ENCODE measurements around the gene GNB1L. TPM values are rescaled to one million over a fixed set of nuclear protein-coding genes. Genes with fewer than 3 reads are reported as not detected.

The GNB1L gene
- total and polyA plus RNA-seq, 9 of the 15 experiments (the other 6 are each of a cell fraction or from before 2014, with no cell fraction given), result 0.56 to 50.5 (median 10.2) TPM

DNA sequence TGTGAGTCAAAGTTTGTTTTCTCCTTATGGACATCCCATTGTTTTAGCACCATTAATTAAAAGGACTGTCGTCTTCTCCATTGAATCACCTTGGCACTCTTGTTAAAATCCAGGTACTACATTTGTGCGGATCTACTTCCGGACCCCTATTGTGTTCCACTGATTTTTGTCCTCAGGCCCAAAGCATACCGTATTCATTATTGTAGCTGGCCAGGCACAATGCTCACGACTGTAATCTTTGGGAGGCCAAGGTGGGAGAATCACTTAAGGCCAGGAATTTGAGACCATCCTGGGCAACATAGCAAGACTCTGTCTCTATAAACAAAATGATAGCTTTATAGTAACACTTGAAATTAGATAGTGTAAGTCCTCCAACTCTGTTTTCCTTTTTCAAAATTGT is 8.9 kb upstream of the GNB1L start:
- H3K4me3 ChIP-seq, result no peak overlapping the region
- intact Hi-C loops (cut with micrococcal nuclease) (no loop called here), in situ Hi-C loops (cut with MboI) (no loop called here)
- no peak for DNase-seq (ENCODE audit: extremely low read depth in 1 of 4, low spot score in 3 of 4)
- no TSS peak for BruUV-seq (replicated peaks)
- H3K36me3 ChIP-seq (ENCODE audit: control insufficient read depth, insufficient read depth, low read length), result no peaks in the 10 kb centered on the region
- H3K4me2 ChIP-seq (ENCODE audit: insufficient read depth, low read length), result no peak overlapping the region
- no peak overlapping the region for H3K9ac ChIP-seq (ENCODE audit: insufficient read depth in 1 of 2, low read depth in 2 of 2, low read length in 2 of 2)
- no peak for FAIRE-seq
- H3K4me1 ChIP-seq (replicated peaks in 1 of 2; ENCODE audit: control insufficient read depth in 2 of 2, insufficient read depth in 2 of 2, low read length in 2 of 2), result peaks cover 1 to 8% of the 10 kb centered on the region in 2 experiments; a peak in 3 of 5 replicates
- POLR2A ChIA-PET, result interaction anchor here (0.6 to 6.0 kb wide), 8 partner anchors 8 to 103 kb away, joined by 3 to 51 read pairs (median 12); partner anchors contain the start of genes GNB1L, RTL10 and TBX1
- WGBS (ENCODE audit: insufficient coverage, low coverage, missing lambda C conversion rate), result 38% methylated on average over 5 of the region's 5 CpGs
- no peak for ATAC-seq
- no peaks in the 10 kb centered on the region for H3K79me2 ChIP-seq (ENCODE audit: control insufficient read depth, insufficient read depth, low read length)
- H3K27ac ChIP-seq (ENCODE audit: extremely low read depth, low read depth, low read length), result no peak overlapping the region
- CTCF ChIA-PET (ENCODE audit: low intra/inter-chr PET ratio), result interaction anchor here (0.6 kb wide), 1 partner anchor 722 kb away, joined by 3 read pairs; no protein-coding TSS in a partner anchor
- no peaks in the 10 kb centered on the region for H3K9me1 ChIP-seq (ENCODE audit: control insufficient read depth, insufficient read depth, low read length)
- no peaks in the 10 kb centered on the region for H3K9me3 ChIP-seq (replicated peaks; ENCODE audit: control insufficient read depth, insufficient read depth, low read depth, low read length)
- H3K27me3 ChIP-seq (ENCODE audit: control insufficient read depth in 2 of 2, insufficient read depth in 2 of 2, low read length in 2 of 2), result peaks cover 2 to 4% of the 10 kb centered on the region in 2 experiments; a peak in 2 of 5 replicates
- H2AFZ ChIP-seq (ENCODE audit: low read depth, low read length), result no peak overlapping the region
- H4K20me1 ChIP-seq (replicated peaks; ENCODE audit: control insufficient read depth, insufficient read depth, low read length), result no peaks in the 10 kb centered on the region
- TF ChIP-seq ZNF707 (CRISPR knock-in tag; conservative IDR thresholded peaks at IDR 0.05) (no peak), ZNF41 (CRISPR knock-in tag; conservative IDR thresholded peaks at IDR 0.05) (no peak), ARID4B (CRISPR knock-in tag; IDR thresholded peaks at IDR 0.05) (no peak), CUX1 (CRISPR knock-in tag; IDR thresholded peaks at IDR 0.05) (no peak), ZBTB9 (CRISPR knock-in tag; IDR thresholded peaks at IDR 0.05) (no peak), KLF6 (CRISPR knock-in tag; IDR thresholded peaks at IDR 0.05; ENCODE audit: borderline replicate concordance) (no peak)
- TF ChIP-seq, protein P1, sequence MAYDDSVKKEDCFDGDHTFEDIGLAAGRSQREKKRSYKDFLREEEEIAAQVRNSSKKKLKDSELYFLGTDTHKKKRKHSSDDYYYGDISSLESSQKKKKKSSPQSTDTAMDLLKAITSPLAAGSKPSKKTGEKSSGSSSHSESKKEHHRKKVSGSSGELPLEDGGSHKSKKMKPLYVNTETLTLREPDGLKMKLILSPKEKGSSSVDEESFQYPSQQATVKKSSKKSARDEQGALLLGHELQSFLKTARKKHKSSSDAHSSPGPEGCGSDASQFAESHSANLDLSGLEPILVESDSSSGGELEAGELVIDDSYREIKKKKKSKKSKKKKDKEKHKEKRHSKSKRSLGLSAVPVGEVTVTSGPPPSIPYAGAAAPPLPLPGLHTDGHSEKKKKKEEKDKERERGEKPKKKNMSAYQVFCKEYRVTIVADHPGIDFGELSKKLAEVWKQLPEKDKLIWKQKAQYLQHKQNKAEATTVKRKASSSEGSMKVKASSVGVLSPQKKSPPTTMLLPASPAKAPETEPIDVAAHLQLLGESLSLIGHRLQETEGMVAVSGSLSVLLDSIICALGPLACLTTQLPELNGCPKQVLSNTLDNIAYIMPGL (CRISPR knock-in tag; IDR thresholded peaks at IDR 0.05), result 0 out of 2 replicates have a peak, but pooled peaks have one; percentile 45
